Stimulated activated CD4-positive, alpha-beta T cell treated with anti-CD3 and anti-CD28 coated beads, Interleukin-15, amount 100 ng/mL, for 24 hours (primary cell): ENCODE results near the gene WDR59.
A peak's percentile ranks its signal among the peaks of the same experiment; 100 is the strongest.

Experiments used
- DNase-seq: peaks from one replicate; pipeline ENCODE4 v3.0.0-alpha.2; 2020

Gene WDR59

GRCh38 chr16:74902161-74902560 is 82.8 kb downstream of the WDR59 start:
- no peak for DNase-seq

- DNase-seq = no peak
Observed at GRCh38 chr16:74901606-74902005, 83.3 kb downstream of the WDR59 start.

GRCh38 chr16:74899816-74900215 is 85.1 kb downstream of the WDR59 start:
- DNase-seq = no peak

GRCh38 chr16:74898659-74899058 is 86.3 kb downstream of the WDR59 start:
- no peak for DNase-seq

- no peak for DNase-seq
Observed at GRCh38 chr16:74896389-74897370, 88.2 kb downstream of the WDR59 start.

GRCh38 chr16:74893541-74893940 is 91.4 kb downstream of the WDR59 start:
- DNase-seq = no peak

GRCh38 chr16:74892574-74893461 is 92.1 kb downstream of the WDR59 start:
- no peak for DNase-seq

- no peak for DNase-seq
Observed at GRCh38 chr16:74888888-74889287, 96.0 kb downstream of the WDR59 start.

- no peak for DNase-seq
Observed at GRCh38 chr16:74888232-74888862, 96.6 kb downstream of the WDR59 start.

GRCh38 chr16:74887084-74887483 is 97.8 kb downstream of the WDR59 start:
- DNase-seq = no peak

- no peak for DNase-seq
Observed at GRCh38 chr16:74877706-74878105, 107.2 kb downstream of the WDR59 start.

- DNase-seq = no peak
Observed at GRCh38 chr16:74874912-74875546, 109.9 kb downstream of the WDR59 start.

GRCh38 chr16:74874123-74874522 is 110.8 kb downstream of the WDR59 start:
- no peak for DNase-seq

- no peak for DNase-seq
Observed at GRCh38 chr16:74872302-74872701, 112.6 kb downstream of the WDR59 start.

GRCh38 chr16:74871608-74872007 is 113.3 kb downstream of the WDR59 start:
- no peak for DNase-seq

GRCh38 chr16:74868501-74868900 is 116.4 kb downstream of the WDR59 start:
- DNase-seq = no peak

GRCh38 chr16:74868035-74868434 is 116.9 kb downstream of the WDR59 start:
- DNase-seq = no peak

GRCh38 chr16:74867281-74867849 is 117.6 kb downstream of the WDR59 start:
- DNase-seq = no peak

- DNase-seq = no peak
Observed at GRCh38 chr16:74865922-74866598, 118.9 kb downstream of the WDR59 start.

GRCh38 chr16:74862743-74863244 is 122.1 kb downstream of the WDR59 start:
- peak; percentile 14 for DNase-seq

GRCh38 chr16:74852500-74852875 is 132.4 kb downstream of the WDR59 start:
- no peak for DNase-seq
